SKM-1 treated with dmso at 0.1 percent for 144 hours (cell line): ENCODE results near the gene PRKG1.
"Not testable (repeated sequence)": the region's sequence is repeated elsewhere in the genome, so short reads cannot be mapped to it uniquely, and the experiment has no call there.

Source experiments
- DNase-seq: peaks from one replicate; lab custom pipeline; 2025; ENCODE audit not compliant: unreplicated experiment; lab: John Stamatoyannopoulos, UW

The PRKG1 gene

DNA sequence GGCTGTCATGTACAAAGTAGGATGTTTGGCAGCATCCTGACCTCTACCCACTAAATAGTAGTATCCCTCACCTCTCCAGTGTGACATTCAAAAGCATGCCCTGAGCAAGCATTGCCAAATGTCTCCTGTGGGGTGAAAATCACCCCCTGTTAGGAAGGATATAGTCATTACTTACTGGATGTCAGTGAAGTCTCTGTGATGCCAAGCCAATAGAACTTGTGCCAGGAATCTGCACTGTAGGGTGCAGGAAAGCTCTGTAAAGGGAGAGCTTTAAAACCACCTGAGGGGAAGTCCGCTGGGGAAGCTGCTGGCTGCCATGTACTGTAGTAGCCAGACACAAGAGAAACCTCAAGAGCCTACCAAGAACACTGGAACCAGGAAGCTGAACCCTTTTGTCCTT is 1069.1 kb downstream of the PRKG1 start:
- DNase-seq = no peak

DNA sequence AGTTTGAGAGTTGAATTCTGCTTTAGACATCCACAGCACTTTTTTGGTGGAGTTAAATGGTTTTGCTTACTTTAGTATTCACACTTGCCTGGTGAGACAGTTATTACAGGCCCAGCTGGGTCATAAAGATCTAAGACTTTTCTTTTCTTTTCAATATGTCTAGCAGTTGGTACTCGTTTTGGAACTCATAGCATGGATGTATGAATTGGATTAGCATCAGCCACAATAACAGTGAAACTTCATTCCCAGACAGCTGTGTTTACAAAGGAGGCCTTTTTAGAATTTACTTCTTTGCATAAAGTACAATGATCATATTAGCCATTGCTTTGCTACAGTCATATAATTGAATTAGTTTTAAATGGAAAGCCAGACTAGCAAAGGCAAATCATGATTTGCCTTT is 1071.3 kb downstream of the PRKG1 start:
- no peak for DNase-seq

DNA sequence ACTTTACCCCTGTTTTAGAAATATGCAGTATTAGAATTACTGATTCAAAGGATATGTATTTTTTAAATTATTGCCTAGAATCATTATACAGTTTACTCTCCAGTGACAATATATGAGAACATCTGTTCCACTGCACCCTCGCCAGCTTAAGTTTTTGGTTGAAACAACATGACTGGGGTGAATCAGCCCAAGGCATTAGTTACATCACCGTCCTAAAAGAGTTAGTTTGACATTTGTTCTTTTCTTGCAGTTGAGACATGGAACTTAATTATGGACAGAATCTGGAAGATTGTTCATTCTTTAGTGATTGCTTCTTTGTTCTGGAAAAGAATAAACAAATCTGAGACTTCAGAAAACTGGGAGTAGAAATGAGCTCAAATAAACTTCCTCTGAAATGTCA is 1072.5 kb downstream of the PRKG1 start:
- DNase-seq = no peak

DNA sequence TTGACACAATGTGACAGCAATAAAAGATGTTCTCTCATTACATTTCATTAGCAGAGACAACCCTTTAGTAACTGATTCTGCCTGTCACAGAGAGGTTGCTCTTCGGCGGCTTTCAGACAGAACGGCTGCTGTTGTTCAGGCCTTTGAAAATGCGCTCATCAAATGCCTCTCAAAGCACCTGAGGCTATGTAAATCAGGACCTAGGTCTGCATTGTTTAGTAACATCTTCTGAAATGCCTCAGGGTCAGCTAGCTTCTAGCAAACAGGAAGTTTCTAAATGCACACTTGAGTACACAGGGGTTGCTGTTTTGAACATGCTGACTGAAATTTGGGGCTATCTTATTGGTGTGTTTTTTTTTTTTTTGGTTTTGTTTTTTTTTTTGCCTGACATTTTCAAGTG is 1096.5 kb downstream of the PRKG1 start:
- DNase-seq = no peak

DNA sequence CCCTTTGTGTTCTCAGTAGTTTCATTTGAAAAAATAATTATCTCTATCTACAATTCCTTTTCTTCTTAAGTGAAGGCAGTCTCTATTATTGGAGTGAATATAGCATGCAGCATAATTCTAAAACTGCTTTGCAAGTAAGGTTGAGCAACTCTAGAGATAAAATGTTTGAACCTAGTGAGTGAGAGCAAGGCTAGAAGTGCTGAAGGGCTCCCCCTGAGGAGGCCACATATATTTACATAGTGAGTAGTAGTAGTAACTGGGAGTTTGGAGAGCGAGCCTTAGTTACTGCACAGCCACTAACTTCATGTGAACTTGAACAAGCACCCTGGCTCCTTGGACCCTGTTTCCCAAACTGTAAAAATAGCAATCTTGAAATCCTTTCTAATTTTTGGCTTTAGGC is 1098.3 kb downstream of the PRKG1 start:
- no peak for DNase-seq

DNA sequence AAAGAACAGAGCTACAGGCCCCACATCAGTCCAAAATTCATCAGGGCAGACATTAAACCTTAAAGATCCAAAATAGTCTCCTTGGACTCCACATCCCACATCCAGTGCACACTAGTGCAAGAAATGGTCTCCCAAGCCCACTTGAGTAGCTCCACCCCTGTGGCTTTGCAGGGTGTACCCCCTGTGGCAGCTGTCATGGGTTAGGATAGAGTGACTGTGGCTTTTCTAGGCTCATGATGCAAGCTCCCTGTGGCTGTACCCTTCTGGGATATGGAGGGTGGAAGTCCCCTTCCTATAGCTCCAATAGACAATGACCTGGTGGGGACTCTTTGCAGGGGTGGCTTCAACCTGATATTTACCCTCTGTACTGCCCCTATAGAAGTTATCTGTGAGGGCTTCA is 1111.0 kb downstream of the PRKG1 start:
- no peak for DNase-seq

DNA sequence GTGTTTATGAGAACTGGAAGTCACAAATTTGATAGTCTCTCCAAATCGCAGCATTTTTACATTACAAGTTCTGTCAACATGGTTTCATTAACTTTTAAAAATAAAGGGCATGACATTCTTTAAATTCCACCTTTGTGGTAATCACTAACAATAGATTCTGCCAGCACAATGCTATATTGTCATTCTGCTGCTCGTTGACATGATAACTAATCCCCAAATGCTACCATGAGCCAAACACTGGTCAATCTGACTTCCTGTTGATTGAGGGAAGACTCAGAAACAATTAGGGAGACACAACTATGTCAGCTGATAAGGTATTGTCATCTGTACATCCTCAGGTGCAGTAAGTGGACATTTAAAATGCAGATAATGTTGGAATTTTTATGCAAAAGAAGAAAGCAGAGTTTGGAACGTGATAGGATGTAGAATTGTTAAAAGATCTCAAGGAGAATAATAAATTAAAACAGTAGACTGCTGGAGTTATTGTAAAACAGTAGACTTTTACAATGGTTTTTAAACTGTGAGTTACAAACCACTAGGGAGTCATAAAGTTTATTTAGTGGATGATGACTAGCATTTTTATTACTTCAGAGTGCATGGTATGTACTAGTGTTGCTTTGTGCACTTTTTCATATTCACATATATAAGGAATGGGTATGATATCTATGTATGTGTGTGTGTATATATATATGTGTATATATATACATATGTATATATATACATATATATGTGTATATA is 1113.4 kb downstream of the PRKG1 start:
- DNase-seq = no peak

DNA sequence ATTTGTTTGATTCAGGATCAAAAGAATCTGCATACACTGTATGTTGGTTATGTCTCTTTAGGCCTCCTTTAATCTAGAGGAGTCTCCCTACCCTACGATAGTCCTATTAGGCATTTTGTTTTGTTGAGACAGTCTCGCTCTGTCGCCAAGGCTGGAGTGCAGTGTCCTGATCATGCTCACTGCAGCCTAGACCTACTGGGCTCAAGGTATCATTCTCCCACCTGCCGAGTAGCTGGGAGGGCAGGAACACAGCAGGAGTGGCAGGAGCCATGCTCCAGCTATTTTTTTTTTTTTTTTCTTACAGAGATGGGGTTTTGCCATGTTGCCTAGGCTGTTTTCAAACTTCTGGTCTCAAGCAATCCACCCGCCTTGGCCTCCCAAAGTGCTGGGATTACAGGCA is 1116.8 kb downstream of the PRKG1 start:
- no peak for DNase-seq

DNA sequence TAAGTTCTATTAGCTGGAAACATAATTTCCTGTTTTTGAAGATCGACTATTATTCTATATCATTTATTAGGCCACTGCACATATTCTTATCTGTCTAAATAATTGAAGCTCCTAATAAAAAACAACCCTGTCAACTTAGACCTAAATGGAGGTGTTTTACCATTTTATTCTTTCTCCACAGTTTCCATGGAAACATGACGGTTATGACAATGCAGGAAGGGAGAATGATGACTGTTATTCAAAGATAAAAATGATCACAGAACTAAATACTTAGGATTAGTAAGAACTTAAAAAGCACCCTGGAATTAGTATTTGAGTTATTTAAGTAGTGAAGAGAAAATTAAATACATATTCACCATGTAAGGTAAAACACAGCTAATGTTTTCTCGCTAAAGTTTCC is 1119.9 kb downstream of the PRKG1 start:
- no peak for DNase-seq

DNA sequence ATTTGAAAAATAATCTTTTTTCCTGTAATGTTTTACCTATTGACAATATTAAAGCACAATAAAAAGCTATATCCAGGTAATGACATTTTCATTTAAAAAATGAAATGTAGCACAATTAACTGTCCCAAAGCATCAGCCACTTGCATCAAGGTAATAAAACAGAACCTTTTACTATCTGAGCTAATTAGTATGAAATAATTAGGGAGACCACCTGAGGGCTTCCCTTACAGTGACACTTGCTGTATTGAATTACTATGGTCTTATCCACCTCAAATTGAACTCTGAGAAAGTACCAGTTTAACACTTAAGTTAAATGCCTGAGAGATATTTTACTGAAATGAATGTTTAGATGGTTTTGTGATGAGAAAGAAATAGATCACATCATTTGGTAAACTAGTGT is 1120.4 kb downstream of the PRKG1 start:
- no peak for DNase-seq

DNA sequence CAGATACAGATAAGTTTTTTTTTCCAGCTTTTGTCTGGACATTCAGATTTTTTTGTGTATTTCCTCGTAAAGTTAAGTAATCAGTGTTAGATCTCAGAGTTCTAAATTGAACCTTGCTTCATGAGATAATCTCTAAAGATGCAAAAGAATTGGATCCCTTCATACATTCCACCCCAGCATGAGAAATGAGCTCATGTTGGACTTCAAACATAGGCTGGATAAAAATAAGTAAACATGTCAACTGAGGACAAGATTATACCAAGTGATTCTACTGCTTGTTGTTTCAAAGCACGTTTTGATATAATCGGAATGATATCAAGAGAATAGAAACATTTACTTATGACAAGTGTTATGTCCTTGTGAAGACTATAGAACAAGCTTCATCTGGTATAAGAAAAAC is 1122.8 kb downstream of the PRKG1 start:
- no peak for DNase-seq

DNA sequence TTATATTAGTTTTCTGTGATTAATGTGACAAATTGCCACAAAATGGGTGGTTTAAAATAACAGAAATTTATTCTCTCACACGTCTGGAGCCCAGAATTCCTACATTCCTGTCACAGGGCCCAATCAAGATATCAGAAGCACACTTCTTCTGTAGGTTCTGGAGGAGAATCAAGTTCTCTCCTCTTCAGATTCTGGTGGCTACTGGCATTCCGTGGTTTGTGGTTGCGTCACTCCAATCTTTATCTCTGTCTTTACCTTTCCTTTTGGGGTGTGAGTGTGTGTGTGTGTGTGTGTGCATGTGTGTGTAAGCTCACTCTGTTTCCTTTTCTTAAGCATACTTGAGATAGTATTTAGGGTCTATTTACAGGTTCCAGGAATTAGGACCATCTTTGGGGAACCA is 1124.3 kb downstream of the PRKG1 start:
- no peak for DNase-seq

DNA sequence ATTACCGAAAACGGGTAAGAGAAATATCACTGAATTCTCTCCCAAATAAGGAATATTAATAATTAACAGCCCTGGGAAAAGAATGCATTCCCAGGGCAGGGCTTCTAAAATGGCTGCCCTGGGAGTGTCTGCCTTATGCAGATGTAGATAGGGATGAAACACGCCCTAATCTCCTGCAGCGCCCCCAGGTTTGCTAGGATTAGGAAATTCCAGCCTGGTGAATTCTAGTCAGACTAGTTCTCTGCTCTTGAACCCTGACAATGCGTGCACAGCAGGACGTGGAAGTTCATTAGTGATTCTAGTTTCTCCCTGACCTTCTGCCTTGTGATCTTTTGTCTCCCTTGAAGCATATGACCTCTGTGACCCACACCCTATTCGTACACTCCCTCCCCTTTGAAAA is 1130.6 kb downstream of the PRKG1 start:
- DNase-seq = not testable (repeated sequence)

DNA sequence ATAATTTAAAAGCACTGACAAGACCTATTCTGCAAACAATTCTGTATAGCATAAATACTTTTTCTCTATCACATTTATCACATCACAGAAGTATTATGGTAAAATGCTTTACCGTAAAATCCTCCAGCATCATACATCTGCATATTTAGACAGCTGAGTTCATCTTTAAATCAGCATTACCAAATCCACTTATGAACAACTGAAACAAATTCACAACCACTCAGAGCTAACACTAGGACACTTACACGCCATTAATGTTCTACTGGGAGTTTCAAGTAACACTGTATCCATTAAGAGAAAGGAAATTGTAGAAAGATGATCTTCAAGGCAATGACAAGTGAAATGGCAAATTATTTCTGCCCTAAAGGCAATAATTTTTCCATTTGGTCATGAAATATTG is 1134.1 kb downstream of the PRKG1 start:
- DNase-seq = no peak

DNA sequence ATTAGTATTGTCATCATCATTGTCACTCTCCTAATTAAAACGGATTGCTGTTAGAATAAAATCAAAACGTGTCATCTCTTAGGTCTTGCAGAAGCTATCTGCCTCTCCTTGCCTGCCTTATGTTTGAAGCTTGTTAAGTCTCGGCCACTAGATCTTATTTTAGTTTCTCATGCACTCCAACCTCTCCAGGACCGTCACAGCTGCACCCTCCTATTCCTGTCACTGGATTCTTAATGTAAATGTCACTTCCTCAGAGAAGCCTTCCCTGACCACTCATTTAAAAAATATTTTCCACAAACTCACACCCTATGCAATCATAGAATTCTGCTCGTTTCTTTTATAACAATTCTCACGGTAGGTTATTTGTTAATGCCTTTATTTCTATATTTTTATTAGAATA is 1135.9 kb downstream of the PRKG1 start:
- DNase-seq = no peak

DNA sequence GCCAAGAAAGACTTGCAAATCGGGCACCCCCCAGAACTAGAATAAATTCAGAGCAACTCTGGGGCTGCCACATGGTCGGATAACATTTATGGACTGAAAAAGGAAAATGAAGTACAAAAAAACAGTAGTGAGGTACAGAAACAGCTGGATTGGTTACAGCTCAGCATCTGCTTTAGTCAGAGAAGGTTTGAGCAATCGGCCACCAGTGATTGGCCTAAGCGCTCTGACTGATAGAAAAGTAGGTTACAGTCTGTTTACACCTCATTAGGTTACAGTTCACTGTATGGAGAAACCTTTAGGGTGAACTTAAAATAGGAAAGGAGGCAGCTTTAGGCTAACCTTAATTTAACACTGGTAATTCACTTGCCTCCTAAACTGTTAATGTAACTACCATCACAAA is 1137.8 kb downstream of the PRKG1 start:
- DNase-seq = no peak

DNA sequence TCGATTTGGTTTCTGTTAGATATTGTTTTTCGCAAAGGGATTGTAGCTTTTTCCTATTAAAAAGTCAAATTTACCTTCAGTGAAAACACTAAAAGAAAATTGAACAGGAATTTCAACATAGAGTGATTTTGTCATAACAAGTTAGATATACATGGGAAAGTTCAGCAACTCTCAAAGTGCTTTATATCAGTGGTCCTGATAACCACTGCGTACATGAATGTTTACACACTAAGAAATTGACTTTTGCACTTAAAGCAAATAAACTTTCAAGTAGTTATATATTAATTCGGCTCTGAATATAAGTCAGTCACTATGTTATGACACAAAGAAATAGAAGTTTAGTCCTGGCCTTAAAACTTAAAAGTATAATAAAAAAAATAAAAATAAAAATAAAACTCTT is 1138.5 kb downstream of the PRKG1 start:
- DNase-seq = no peak

DNA sequence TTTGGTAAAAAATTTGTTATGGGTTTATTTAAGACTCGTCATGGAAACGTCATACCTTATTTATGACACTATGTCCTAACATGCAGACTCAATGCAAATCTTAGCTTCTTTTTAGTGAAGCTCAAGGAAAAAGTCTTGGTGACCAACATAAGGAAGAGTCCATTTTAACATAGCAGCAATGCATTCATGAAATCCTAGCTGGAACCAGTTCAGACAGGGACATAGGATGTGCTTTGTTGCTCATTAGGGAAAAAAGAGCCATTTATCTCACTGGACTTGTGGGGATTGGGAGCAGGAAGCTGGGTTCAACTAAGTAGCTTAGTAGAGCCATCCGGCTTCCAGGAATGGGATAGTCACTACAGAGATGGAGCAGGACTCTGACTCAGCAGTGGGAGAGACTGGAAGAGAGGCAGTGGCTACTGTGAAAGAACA is 1139.0 kb downstream of the PRKG1 start:
- DNase-seq = no peak

DNA sequence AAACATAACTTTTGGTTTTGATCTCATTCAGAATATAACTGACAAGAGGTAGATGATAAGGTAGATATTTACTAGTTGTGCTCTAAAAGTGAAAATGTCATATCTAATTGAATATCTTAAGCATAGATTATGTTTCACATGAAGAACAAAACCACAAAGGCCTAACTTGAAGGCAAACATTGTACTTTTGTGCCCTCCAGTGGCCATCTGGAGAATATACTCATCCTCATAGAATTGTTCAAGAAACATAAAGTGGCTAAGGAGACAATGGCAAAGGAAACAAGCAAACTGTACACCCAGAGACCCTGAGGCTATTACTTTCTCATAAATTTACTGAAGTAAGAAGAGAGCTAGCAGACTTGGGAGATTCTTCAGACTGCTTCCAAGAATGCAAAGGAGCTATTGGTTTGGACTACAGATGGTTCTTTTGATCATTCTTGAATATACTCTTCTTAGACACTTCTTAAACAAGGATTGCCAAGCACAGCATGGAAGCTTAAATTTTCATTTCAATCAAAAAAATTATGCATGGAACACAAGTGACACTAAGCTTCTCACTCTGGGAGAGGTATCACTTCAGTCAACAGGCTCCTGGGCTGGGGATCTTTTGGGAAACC is 1141.6 kb downstream of the PRKG1 start:
- peak; percentile 68 for DNase-seq

DNA sequence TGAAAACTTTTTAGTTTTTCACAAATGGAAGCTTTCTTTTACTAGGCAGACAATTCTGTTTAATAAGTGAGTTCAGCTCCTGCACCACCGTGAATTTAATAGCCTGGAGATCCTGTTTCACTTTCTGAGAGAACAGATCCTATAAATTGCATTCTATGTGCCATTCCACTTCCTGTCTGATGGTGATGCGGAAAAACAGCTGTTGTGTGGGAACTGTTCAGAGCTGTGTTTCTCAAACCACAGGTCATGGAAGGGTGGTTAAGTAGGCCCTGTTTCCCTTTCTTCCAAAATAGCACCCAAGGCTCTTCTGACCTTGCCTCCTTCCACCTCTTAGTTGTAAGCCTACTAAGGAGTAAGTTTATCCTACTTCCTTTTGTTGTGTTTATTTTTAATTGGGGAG is 1142.6 kb downstream of the PRKG1 start:
- peak; percentile 46 for DNase-seq

DNA sequence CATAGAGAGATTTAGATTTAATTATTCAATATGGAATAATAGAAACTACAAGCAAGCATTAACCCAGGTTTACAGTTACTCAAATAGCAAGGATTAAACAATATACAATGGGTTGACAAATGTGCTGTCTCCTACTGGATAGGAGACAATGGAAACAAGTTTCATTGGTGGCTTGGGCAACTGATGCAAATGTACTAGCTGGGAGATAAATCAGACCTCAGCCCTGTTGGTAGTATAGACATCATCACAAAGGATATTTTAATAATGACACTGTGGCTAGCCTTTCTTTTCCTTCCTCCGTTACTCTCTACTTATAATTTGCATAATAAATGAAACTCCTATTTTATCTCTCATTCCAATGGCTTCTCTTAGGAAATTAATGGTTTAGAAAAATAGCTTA is 1143.2 kb downstream of the PRKG1 start:
- no peak for DNase-seq

DNA sequence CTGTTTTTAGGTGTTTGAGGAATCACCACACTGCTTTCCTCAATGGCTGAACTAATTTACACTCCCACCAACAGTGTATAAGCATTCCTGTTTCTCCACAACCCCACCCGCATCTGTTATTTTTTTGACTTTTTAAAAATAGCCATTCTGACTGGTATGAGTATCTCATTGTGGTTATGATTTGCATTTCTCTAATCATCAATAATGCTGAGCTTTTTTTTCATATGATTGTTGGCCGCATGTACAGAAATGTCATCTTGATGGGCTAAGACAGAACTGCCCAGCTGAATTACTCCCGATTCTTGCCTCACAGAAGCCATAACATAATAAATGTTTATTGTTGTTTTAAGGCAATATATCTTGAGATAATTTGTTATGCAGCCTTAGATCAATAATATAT is 1146.7 kb downstream of the PRKG1 start:
- DNase-seq = no peak

DNA sequence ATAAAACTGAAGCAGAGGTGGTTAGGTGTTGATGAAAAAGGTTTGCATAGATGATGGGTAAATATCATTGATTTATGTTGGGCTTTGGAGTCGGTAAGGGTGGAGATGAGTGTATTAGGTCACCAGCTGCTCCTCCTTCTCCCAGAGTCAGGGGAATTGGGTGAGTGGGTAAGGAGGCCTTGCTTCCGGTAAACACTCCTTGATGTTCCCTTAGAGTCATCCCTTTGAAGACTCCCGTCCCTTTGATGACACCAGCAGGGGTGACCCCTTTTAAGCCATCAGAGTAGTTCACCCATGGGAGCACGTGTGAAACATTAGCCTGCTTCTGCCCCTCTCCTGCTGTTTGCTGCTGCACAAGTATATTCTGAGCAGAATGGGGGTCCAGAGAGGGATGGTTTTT is 1147.6 kb downstream of the PRKG1 start:
- DNase-seq = no peak
